NCI-H1105 treated with DMSO at 0.1 percent for 48 hours (cell line): ENCODE measurements around the gene GASK1A.
"Not testable (repeated sequence)": the region's sequence is repeated elsewhere in the genome, so short reads cannot be mapped to it uniquely, and the experiment has no call there.

ENCODE experiments used
- DNase-seq: peaks from one replicate; lab custom pipeline; 2025; lab: John Stamatoyannopoulos, UW

The GASK1A gene

DNA sequence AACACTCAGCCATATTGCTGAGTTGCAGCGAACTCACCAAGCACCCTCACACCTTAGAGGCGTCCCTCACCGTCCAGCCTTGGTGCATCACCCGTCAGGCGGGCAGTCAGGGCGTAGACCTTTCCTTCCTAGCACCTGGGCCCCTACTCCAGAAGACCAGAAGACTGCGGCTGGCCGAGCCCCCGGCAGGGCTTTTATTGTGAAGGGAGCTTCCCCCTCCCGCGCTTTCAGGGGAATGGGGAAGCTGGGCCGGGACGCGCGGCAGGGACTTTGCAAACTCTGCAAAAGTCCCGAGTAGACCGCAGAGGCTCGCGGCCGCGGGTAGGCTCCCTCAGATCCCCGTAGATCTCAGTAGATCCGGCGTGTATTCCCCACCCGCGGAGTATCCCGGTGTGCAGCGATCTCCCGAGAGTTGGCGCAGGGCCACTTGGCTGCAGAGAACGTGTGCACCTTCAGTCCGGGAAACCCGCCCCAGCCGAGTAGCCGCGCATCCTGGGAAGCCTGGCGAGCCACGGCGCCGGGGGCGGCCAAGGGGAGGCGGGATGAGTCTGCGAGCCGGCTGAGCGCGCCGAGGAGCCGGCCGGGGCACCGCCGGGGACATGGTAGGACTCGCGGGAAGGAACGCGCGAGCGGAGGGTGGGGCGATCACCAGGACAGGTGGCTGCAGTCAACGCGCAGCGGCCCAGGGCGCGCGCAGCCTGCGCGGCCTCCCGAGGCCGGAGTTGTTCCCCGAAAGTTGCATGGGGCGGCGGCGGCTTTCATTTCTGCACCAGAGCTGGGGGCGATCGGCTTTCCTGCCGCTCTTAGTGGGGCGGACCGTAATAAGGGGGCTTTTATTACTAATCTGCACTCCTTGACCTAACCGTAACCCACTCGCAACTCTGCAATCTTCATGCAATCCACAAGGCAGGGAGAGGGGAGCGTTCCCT is at the start of gene GASK1A:
GASK1A (plus strand) TSS at position 268 of the 929 bp plus-strand sequence; CDS start at position 600, 332 bp downstream.
- DNase-seq: peak; percentile 15

DNA sequence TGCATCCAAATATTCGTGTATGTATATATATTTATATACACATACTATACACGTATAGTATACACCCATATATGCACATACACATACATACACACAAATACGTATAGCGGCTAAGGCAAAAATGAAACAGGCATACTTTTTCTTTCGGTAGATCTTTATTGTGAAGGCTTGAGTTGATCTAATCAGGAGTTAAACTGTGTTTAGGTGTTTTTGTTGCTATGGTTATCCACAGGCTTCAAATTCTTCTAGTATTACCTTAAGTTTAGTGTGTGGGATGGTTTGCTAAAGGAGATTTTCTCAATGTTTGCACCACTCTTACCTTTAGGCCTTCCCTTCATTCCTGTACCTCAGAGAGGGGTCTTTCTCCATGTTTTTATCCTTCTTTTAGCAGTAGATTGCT is 45.0 kb upstream of the GASK1A start:
- no peak for DNase-seq

DNA sequence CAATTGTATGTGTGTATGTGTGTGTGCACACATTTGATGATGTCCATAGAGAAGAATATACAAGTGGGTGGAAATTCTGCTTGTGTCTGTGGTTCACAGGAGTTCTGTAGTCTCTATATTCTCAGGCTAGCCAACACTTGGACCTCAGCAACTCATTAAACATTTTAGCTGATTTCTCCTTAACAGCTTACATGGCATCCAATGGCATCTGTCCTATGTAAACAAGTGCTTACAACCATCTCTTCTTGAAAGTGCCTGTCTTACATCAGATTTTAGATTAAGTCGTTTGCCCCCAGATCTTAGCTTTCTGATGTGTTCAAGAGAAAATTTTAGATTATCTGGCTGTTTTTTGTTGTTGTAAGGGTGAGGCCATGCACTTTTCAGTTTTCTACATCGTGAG is 44.2 kb upstream of the GASK1A start:
- no peak for DNase-seq

DNA sequence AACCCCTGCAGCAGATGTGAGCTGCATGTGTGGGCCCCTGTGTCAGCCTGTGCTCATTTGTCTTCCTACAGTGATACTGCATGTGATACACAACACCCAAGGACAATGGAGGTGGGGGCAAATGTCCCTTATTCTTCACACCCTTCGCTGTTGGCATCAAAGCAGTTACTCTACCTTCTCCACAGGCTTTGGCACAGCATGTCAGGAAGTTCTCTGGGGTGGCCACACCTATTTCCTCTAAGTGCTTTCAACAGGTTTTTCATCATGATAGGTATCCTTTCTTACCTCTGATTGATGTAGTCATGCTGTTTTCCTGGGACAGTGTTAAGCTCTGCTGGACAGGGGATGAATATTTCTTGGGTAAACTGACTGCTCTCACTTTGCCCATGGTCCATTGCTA is 43.6 kb upstream of the GASK1A start:
- no peak for DNase-seq

DNA sequence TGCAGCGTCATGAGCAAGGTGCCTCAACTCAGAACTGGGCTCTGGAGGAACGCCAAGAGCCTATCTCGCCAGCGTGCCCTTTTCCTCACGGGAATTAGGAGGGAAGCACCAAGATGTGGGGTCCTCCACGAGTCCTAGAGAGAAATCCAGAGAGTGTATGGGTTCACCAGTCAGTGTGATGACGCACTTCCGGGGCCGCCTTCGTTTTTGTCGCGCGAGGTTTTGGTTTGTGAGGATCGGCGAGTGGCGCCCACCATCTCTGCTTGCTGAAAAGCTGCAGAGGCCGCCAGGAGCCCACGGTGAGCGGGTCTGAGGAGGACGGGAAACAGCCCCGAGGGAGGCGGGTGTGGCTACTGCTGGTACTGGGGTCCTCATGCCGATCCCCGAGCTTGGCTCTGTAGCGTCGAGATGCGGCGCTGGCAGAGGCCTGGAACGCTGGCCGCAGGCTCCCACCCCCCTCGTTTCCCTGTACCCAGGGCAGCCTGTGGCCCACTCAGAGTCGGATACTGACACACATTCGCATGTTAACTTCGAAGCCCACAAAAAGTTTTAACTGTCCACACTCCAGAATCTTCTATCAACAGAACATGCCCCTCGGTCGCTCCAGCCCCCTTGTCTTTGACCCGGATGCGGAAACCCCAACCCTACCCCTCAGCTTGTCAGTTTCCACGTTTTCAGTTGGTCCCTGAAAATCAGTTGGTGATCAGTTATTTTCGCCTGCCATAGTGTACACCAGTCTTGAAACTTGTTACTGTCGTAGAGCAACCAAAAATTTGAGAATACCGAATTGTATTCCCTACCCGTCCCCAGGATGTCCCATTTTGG is 42.7 kb upstream of the GASK1A start:
- DNase-seq: no peak

DNA sequence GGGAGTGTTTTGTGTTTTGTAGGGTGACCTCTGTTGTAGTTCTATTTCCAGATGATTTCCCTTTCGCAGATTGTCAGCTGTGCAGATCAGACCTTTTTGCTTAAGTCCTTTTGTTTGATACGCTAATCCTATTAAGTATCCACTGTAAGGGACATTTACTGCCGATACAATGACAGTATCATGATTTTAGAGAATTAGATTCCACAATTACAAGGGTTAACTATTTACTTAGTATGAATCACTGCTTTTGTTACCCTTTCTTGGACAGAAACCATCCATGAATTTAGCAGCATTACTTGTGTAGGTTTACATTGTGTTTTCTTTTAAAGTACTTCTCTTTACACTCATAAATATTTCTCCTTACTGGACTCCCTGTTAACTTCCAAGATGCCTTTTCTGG is 41.8 kb upstream of the GASK1A start:
- DNase-seq: no peak

DNA sequence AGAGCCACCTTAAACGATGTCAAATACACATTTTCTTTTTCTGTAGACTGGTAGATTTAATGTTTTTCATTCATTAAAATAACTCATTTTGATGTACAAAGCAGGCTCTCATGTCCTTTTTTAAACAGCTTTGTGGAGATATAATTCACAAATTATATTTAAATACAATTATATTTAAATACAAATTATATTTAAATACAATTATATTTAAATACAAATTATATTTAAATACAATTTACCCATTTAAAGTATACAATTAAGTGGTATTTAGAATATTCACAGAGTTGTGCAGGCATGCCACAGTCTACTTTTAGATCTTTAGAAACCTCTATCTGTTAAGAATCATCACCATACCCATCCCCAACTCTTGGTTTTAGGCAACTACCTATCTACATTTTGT is 36.4 kb upstream of the GASK1A start:
- no peak for DNase-seq

DNA sequence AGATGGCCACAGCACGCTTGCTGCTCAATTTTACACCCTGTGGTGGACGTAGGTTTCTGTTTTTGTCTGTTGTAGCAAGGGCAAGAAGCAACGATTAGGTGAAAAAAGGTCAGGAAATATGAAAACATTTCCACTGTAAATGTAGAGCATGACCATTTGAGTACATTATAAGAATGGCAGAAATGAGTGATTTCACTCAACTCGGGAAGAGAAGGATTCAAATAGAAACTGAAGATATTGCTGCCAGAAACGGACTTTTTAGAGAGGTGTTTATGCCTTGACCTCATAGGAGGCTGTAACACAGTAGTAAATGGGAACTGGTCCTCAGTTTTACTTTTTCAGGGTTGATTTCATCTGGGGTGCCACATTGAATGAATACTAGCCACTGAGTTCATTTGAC is 33.1 kb upstream of the GASK1A start:
- no peak for DNase-seq

DNA sequence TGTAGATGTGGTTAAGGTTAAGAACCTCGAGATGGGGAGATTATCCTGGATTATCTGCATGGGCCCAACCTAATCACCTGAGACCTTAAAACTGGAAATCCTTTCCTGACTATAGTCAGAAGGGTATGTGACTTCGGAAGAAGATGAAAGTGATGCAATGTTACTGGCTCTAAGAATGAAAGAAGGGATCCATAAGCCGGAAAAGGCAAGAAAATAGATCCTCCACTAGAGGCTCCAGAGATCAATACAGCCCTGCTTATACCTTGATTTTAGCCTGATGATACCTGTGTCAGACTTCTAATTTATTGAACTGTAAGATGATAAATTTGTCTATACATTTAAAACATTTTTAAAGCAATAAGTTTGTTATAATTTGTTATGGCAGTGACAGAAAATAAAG is 21.5 kb upstream of the GASK1A start:
- no peak for DNase-seq

DNA sequence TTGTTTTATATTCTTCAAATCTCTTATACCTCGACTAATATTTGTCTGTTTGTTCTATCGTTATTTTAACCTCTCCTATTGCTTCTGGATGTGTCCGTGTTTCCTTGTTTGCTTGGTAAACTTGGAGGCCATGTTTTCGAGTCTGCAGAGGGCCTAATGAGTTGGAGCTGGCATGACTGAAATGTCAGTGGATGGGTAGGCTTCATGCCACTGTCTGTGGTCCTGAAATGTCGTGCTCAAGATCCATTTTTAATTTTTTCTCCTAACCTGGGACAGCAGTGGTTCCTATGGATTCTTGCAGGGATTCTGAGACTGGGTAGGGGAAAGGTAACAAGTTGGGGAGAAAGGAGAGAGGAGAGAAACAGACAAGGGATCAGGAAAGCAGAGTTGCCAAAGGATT is 18.8 kb upstream of the GASK1A start:
- no peak for DNase-seq

DNA sequence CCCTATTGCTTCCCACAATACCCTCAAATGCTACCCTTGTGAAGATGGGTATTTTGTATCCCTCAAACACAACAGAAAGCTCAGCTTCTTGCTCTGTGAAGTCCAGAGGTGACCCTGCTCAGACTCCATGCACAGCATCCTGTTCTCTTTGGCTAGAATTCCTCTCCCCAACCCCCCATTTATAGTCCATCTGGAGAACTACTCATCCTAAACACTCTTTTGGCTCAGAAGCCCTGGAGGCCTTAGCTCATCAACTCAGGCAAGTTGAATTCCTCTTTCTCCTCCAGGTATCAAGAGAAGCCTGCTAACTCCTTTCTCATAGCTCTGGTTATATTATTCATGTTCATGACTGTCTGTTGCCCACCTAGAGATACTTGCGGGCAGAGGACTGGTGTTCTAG is 18.3 kb upstream of the GASK1A start:
- no peak for DNase-seq

DNA sequence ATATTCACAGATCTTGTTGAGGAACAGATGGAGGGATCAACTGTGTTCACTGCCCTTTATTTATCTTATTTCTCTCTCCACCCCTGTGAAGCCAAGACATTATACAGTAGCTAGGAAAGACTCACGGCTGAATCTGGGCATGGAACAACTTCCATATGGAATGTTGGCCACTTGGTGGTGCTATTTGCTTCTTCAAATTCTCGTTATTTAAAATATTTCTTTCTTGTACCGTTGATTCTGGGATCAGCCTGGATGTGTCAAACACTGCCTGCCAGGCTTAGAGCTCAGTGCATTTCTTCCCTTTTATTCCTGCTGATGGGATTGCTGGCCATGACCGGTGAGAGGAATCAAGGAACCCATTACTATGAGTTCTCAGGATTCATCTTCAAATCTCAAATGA is 17.5 kb upstream of the GASK1A start:
- DNase-seq: peak; percentile 45

DNA sequence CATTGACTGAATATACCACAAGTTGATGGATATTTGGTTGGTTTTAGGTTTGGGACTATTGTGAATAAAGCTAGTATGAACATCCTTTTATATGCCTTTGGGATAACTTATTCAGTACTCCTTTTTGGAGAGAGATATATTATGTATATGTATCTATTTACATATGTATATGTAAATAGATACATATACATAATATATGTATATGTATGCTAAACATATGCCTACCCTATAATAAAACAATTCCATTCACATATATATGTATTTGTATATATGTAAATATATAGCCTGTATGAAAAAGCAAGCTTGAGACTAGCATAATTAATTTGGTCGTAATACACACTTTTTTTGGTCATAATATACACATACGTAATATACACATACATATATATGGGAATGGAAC is 15.8 kb upstream of the GASK1A start:
- no peak for DNase-seq

DNA sequence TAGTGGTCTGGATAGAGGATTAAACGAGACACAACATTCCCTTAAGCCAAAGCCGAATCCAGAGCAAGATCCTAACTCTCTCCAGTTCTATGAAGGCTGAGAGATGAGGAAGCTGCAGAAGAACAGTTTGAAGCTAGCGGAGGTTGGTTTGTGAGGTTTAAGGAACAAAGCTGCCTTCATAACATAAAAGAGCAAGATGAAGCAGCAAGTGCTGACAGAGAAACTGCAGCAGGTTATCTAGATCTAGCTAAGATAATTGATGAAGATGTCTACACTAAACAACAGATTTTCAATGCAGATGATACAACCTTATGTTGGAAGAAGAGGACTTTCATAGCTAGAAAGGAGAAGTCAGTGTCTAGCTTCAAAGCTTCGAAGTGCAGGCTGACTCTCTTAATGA is 14.8 kb upstream of the GASK1A start:
- DNase-seq: no peak

DNA sequence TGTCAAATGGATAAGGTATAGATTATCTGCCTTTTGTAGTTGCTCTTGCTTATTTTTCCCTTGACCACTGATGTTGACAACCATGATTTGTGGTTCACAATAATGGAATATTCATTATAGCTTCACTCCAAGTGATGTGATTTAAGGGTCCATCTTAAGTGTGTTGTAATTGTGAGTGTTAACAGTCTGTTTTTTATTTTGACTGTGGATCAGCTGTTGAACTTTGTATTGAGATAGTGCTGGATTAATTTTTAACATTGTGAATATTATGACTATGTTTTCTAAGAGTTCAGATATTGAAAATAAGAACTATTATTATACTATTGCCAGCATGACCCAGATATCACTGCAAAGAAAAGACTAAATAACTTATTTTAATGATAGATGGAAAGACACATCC is 8.6 kb upstream of the GASK1A start:
- no peak for DNase-seq

DNA sequence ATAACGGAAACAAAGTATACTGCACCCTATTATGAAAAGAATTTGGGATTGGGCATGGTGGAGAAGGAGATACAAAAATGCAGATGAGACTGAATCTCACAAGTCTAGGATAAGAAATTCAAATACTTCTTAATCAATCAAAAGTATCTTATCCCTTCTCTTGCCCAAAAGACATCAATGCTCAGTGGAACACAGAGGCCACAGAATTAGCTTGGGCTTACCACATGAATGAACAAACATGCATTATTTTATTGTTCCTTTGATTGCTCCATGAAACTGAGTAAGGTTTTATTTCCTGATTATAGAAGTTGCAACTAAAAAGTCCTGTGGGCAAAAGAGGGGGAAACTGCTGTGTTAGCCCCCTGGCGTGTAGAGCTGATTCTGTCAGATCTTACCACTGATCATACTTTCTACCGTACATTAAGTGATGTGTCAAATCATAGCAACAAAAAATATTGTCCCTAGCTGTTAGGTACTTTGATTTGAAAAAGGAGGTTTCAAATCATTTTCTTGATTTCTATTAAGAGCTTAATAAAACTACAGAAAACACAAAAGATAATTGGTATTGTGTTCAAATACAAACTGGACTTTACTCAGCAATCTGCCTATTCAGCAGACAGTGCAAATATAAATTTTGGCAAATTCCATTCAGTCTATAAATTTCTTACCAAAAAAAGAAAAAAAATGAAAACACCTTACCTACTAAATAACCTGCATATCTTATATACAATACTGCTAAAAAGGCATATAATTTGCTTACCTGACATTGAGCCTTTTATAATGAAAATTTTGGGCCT is 7.9 kb upstream of the GASK1A start:
- DNase-seq: no peak

DNA sequence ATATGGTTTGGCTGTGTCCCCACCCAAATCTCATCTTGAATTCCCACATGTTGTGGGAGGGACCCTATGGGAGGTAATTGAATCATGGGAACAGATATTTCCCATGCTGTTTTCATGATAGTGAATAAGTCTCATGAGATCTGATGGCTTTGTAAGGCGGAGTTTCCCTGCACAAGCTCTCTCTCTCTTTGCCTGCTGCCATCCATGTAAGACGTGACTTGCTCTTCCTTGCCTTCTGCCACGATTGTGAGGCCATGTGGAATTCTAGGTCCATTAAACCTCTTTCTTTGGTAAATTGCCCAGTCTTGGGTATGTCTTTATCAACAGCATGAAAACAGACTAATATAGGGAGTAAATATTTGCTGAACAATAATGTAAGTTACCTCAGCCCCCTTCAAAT is 4.2 kb upstream of the GASK1A start:
- not testable (repeated sequence) for DNase-seq

DNA sequence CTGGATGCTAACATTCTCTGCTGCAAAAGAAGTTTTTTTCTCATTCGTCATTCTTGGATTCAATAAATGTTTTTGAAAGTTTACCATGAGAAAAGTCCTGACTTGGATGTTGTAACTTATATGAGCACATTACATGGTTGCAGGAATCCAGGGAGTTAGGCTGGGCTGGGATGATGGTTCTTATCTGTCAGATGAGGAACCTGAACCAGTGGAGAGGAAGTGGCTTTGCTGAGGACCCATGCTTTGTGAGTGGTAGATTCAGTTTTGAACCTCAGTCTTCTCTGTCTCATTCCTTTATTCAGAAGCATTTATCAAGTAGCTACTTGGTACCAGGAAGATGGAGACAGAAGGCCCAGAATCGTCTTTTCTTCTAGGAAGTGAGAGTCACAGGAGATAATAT is 3.7 kb upstream of the GASK1A start:
- DNase-seq: no peak

DNA sequence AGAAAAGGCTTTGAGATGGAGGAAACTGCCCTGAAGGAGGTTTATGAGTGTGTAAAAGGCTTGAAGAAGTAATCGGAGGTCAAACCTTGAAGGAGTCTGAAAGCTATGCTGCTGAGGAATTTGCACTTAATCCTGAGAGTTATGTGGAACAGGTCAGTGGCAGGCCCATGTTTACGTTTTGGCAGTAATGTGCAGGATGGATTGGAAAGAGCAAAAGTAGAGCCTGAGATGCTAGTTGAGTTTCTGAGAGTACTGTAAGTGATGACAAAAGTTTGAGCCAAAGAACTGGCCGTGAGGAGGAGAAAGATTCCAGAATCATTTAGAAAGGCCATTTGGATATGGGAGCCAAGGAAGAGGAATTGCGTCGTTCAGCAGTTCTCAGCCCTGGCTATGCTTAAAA is 3.2 kb upstream of the GASK1A start:
- DNase-seq: no peak

DNA sequence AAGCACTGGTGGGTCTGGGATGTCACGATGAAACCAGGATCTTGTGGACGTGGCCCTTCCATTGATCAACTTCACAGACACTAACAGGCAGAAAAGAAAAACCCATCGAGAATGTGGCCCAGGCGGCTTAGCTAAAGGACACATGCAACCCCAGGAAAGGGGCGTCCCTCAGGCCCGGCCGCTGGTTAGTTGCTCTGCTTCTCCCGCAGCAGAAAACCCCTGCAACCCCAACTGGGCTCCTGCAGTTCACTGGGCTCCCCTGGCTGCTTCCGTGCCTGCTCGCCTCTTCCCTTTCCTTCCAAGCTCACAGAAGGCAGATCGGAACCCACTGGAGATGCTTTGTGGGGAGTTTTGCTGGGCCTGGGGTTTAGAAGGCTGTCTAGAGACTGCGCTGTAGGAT is 1.1 kb downstream of the GASK1A start:
- no peak for DNase-seq

DNA sequence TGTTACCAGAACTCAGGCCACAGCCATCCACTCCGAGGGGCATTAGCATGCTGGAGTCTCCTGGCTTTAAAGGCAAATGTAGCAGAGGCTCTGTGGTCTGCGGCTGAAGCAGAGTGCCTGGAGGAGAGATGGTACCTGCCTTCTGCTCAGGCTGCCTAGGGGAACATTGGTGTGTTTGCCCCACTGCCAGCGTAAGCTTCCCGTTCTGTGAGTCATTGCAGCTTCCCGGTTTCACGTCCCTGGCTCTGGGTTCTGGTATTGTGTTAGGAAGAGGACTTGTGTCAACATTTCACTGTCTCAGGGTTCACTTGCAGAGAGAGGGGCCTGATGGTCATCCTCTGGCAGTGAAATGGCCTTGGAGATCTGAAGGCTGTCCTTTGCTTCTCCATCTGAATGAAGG is 1.8 kb downstream of the GASK1A start:
- no peak for DNase-seq

DNA sequence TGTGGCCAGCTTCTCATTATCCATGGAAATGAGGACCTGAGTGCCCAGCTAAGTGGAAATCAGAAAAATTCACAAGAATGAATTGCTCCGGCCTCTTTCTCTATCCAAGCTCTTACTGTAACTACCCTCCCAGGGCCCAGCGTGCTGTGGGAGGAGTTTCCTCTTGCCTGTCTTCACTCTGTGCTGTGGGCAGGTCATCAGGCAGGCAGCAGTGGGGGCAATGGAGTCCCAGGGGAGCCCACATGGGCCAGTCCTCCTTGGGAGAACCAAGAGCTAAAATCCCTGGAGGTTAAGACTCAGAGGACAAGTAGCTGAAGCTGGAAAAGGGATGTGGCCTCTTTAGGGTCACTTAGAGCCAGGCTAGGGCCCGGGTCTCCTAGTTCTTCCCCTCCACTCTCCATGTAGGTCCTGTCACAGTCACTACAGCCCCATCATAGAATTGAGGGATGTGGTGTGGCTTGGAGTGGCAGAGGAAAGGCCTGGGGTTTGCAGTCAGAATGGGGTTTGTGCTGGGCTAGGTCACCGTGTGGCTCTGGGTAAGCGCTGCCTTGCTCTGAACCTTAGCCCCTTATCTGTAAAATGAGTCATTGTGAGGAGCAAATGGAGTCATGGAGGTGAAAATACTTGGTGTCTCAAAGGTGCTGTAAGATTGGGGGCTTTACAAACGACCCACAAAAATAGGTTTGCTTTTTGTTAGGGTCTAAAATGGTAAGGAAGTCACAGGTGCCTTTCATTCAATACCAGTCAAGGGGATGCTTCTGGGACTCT is 3.7 kb downstream of the GASK1A start:
- DNase-seq: no peak
